HG02642 (cell line): ENCODE results near the gene KRT74.
"Not testable (repeated sequence)": the region's sequence is repeated elsewhere in the genome, so short reads cannot be mapped to it uniquely, and the experiment has no call there.

Experiments
- ATAC-seq: cut with Tn5 transposase; IDR thresholded peaks from one replicate; pipeline ENCODE4 v1.9.1; 2021; ENCODE audit warnings: mild to moderate bottlenecking; ENCODE audit not compliant: unreplicated experiment, poor library complexity

Gene KRT74

DNA sequence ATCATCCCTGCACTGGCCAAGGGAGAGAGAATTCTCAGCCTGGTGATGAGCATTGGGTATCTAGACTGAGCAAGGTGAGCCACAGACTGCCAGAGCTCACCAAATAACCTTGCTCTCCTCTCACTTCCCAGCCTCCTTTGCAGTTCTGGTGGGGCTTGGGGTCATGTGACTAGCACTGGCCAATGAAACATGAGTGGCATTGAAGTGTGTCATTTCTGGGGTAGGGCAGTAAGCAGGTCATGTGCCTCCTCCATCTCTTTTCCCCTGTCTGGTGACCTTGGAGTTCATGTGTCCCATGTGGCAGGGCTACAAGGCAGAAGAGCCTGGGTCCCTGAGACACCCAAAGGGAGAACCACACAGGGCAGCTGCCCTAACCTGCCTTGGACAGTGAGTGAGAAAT, 31.2 kb upstream of the KRT74 start:
- ATAC-seq: no peak

- no peak for ATAC-seq
Measured at GRCh38 chr12:52603314-52603713, 29.7 kb upstream of the KRT74 start.

GRCh38 chr12:52602552-52602951, 28.9 kb upstream of the KRT74 start:
- no peak for ATAC-seq

DNA sequence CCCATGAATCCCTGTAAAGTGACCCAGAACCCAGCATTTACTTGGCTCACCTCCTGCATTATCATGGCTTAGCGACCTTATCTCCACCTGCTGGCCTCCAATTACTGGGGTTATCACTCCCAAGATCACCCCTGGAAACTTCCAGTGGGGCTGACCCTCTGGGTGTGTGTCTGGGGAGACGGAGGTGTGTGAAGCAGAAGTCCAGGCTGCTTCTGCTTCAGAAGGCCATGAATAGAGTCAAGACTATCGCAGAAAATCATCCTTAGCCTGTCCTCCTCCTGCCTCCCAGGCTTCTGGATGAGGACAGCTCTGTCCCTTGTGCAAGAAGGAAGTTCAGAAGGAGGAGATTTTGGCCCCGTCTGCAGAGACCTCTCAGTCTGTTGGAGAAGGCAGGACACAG, 28.0 kb upstream of the KRT74 start:
- no peak for ATAC-seq

DNA sequence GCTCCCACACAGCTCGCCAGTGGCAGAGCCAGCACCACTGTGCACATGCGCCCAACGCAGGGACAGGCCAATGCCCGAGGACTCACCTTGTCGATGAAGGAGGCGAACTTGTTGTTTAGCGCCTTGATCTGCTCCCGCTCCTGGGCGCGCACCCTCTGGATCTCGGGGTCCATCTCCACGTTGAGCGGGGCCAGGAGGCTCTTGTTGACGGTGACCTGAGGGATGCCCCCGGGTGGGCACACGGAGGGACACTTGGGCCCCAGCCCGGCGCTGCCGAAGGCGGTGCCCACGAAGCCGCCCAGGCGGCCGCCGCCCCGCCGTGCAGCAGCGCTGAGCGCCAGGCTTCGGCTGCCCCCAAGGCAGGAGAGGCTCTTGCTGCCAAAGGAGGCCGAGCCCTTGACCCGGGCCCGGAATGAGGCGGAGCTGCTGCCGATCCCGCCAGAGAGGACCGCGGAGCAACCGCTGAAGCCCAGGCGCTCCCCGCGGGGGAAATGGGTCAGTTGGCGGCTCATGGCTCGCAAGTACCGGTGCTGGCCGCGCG, 27.4 kb upstream of the KRT74 start, which contains the start of gene KRT72:
KRT72 (minus strand) TSS at position 523 of the 541 bp plus-strand sequence; CDS start at position 512, 11 bp downstream.
- ATAC-seq: no peak

DNA sequence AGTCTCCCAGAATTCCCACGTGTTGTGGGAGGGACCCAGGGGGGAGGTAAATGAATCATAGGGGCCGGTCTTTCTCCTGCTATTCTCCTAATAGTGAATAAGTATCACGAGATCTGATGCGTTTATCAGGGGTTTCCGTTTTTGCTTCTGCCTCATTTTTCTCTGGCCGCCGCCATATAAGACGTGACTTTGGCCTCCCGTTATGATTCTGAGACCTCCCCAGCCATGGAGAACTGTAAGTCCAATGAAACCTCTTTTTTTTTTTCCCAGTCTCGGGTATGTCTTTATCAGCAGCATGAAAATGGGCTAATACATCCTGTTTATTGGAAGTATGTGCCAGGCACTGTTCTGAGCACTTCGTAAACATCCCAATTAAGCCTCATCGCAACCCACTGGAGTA, 26.8 kb upstream of the KRT74 start:
- no peak for ATAC-seq

- no peak for ATAC-seq
Measured at GRCh38 chr12:52600071-52600470, 26.4 kb upstream of the KRT74 start.

- ATAC-seq: no peak
Measured at GRCh38 chr12:52598966-52599365, 25.3 kb upstream of the KRT74 start.

GRCh38 chr12:52594237-52594636, 20.6 kb upstream of the KRT74 start:
- not testable (repeated sequence) for ATAC-seq

- ATAC-seq: no peak
Measured at GRCh38 chr12:52591521-52591920, 17.9 kb upstream of the KRT74 start.

DNA sequence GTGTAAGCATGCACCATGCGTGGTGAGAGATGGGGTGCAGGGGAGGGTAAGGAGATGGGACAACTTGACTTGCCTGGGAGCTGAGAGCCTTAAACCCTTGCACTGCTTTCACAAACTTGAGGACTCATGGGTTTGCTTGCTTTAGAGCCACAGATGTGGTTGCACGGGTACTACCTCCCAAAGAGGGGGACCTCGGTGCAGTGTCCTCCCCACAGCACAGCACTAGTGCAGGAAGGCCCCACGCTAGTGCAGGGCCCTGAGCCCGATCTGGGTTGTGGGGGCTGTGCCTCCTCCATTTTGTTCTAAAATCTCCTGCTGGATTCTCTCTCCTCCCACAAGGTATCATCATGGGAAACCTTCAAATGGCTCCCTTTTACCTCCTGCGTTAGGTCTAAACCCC, 16.4 kb upstream of the KRT74 start:
- ATAC-seq: no peak

- no peak for ATAC-seq
Measured at GRCh38 chr12:52587563-52587962, 13.9 kb upstream of the KRT74 start.

- ATAC-seq: no peak
Measured at GRCh38 chr12:52585946-52586345, 12.3 kb upstream of the KRT74 start.

DNA sequence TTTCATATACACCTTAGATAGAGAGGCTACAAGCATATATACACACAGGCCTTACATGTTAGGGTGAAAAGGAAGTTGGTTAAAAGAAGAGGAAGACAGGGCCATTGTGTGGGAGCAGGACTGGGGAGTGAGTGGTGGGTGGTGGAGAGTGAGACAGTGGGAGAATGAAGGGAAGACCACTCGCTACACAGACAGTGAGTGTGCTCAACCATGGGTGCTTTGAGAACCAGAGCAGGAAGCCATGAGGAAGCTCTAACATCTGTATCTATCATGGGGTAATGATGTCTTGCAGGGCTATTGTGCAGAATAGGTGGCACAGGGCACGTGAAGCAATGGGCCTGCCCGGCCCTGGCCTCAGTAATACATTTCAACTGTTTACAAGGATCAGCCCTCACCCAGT, 11.4 kb upstream of the KRT74 start:
- no peak for ATAC-seq

DNA sequence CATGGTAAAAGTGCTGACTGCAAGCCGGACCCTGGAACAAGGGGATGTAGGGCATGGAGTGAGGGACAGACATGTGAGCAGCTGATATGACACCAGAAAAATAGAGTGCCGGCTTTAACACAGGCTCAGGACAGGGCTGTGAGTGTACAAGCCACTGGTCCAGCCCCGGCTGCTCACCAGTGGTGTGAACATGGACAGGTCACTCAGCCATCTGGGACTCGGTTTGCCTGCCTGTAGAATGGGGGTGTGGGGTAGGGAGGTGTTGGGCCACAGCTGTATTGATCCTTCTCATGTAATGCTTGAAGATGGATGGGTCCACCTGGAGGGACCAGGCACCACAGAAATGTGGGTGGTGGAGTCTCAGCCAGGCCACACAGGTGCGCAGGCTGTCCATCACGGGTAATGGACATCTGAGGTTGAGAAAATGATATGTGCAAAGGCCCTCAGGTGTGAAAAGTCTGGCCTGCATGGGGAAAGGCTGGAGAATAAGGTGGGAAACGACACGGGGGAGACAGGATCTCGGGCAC, 10.6 kb upstream of the KRT74 start:
- ATAC-seq: no peak

GRCh38 chr12:52582971-52583456, 9.4 kb upstream of the KRT74 start:
- ATAC-seq: no peak

DNA sequence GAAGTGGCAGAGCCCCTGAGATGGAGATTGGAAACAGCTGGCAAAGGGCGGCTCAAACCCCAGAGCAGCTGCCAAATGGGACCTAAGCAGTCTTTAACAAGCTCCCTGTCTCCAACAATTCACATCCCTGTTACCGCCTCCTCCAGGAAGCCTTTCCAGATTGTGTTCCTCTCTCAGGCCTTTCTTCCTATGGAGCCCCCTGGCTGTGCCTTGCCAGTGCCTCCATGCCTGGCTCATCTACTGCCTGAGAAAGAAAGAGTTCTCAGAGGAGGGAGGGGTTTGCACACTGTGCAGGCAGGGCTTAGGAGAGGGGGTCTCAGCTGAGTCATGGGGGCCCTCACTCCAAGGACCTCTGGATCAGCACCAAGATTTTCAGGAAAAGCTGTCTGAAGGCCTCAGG, 8.8 kb upstream of the KRT74 start:
- no peak for ATAC-seq

GRCh38 chr12:52581481-52581880, 7.8 kb upstream of the KRT74 start:
- no peak for ATAC-seq

GRCh38 chr12:52581066-52581465, 7.4 kb upstream of the KRT74 start:
- no peak for ATAC-seq

DNA sequence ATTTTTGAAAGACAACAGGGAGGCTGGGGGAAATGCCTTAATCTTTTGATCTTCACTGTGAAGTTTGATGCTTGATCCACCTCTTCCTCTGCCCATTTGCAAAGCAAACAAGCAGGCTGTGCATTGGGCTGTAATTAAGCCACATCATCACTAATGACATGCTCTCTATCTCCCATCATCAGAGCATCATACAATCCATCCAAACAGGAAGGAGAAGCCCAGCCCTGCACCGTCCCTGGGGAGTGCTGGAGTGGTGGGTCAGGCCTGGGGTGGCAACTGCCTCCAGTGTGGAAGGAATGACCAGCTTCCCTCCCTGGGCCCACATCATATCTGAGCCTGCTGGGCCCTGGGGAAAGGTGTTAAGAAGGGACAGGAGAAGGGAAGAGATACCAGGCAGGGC, 6.9 kb upstream of the KRT74 start:
- ATAC-seq: no peak

DNA sequence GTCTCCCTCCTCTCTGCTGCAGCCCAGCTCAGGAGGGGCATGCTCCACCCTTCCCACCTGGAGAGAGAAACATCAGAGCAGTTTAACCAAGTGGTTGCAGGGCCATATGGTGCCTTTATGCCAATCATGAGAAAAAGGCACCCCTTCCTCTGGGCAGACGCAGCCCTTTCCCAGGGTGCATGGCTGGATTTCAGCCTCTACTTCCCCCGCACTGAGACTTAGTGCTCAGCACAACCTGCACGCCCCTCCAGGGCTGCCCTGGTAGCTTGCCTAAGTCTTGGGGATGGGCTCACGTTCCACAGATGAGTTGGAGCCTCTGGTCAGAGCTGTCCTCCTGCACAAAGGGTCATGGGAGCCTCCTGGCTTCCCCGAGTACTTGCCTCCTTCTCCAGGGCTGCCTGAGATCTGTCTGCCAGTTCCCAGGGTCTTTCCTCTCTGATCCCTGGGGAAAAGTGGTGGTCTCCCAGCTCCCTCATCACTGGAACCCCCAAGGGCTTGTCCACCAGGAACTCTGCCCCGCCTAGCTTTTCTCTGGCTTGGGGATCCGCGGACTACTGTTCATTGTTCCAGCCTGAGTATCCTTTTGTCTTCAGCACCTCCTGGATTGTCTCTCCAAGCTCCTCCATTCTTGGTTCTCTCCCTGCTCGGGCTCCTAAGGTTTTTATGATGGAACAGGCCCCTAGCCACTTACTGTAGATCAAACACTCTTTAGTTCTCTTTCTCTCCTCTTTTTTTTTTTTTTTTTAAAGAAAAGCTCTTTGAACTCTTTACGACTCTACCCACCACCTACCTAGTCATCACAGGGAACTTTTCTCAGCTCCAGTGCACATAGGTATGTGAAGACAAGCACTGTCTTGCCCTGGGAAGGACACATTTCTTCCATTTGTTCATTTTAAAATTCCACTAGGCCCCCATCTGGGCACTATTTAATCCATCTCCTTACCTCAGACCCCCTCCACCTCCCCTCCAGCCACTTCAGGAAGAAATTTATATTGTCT, 6.1 kb upstream of the KRT74 start:
- ATAC-seq: no peak
